IMR-90 (cell line): ENCODE data around the gene MAFB. TPM values are rescaled to one million over a fixed set of nuclear protein-coding genes. Genes with fewer than 3 reads are reported as not detected.

Experiments used
- ATAC-seq: fragments of 200-7000 bp; cut with Tn5 transposase; 2 replicates; pipeline ENCODE4 v1.9.1; 2020; ENCODE audit warnings: low read depth, mild to moderate bottlenecking, moderate library complexity
- BruUV-seq: library from RNA; stranded (reverse); fragments of 400-500 nt; replicated peaks from 2 replicates; lab custom pipeline; 2021; lab: Mats Ljungman, UMichigan
- CTCF ChIA-PET: fragments of 300-600 bp; formaldehyde crosslinking; extraction: SDS; loops from one replicate; lab custom pipeline; 2021; ENCODE audit warnings: antibody characterized with exemption; lab: Yijun Ruan, JAX
- POLR2A ChIA-PET: fragments of 300-600 bp; sonication (Branson Sonifier 250); formaldehyde crosslinking; loops from one replicate; lab custom pipeline; 2022; ENCODE audit warnings: antibody characterized with exemption; ENCODE audit not compliant: unreplicated experiment; lab: Charles Lee
- DNase-seq: peaks from one replicate; pipeline ENCODE4 v3.0.0; 2013
- H2AFZ ChIP-seq: replicated peaks from 2 replicates; pipeline ENCODE3; 2013; ENCODE audit warnings: low read length, mild to moderate bottlenecking; ENCODE audit not compliant: poor library complexity
- H2AK5ac ChIP-seq: 2 replicates; pipeline ENCODE4 v1.6.1; 2013; ENCODE audit warnings: low read depth, low read length, inconsistent platforms
- H2AK9ac ChIP-seq: replicated peaks from 2 replicates; pipeline ENCODE3; 2013; ENCODE audit warnings: mild to moderate bottlenecking, low read depth, low read length, moderate library complexity; ENCODE audit not compliant: poor library complexity
- H2BK120ac ChIP-seq: 2 replicates; pipeline ENCODE4 v1.6.1; 2013; ENCODE audit warnings: low read depth, low read length, inconsistent platforms
- H2BK15ac ChIP-seq: 3 replicates; pipeline ENCODE4 v1.6.1; 2013; ENCODE audit warnings: low read depth, low read length, inconsistent platforms
- H2BK20ac ChIP-seq: 2 replicates; pipeline ENCODE4 v1.6.1; 2013; ENCODE audit warnings: low read depth, mild to moderate bottlenecking, inconsistent platforms, low read length, moderate library complexity
- H2BK5ac ChIP-seq: 2 replicates; pipeline ENCODE4 v1.6.1; 2013; ENCODE audit warnings: mild to moderate bottlenecking, low read depth, low read length, inconsistent platforms; ENCODE audit not compliant: poor library complexity, severe bottlenecking
- H3K14ac ChIP-seq: replicated peaks from 2 replicates; pipeline ENCODE4 v1.6.1; 2013; ENCODE audit warnings: low read depth, low read length, inconsistent platforms
- H3K18ac ChIP-seq: 2 replicates; pipeline ENCODE4 v1.6.1; 2013; ENCODE audit warnings: low read depth, low read length, control low read depth
- H3K23ac ChIP-seq: 2 replicates; pipeline ENCODE4 v1.6.1; 2013; ENCODE audit warnings: low read depth, low read length, inconsistent platforms
- H3K27ac ChIP-seq: 2 replicates; pipeline ENCODE4 v1.5.1; 2013; ENCODE audit warnings: mild to moderate bottlenecking, control low read depth, low read length; ENCODE audit not compliant: insufficient read depth
- H3K27me3 ChIP-seq: 2 replicates; pipeline ENCODE4 v1.6.1; 2013; ENCODE audit warnings: low read length; ENCODE audit not compliant: control insufficient read depth, insufficient read depth
- H3K36me3 ChIP-seq: 2 replicates; pipeline ENCODE4 v1.6.1; 2013; ENCODE audit warnings: low read length, mixed read lengths; ENCODE audit not compliant: control insufficient read depth, insufficient read depth
- H3K4ac ChIP-seq: 2 replicates; pipeline ENCODE4 v1.6.1; 2013; ENCODE audit warnings: low read depth, low read length, inconsistent platforms
- H3K4me1 ChIP-seq: 2 replicates; pipeline ENCODE4 v1.6.1; 2013; ENCODE audit warnings: low read length, mixed read lengths; ENCODE audit not compliant: control insufficient read depth, insufficient read depth
- H3K4me2 ChIP-seq: 2 replicates; pipeline ENCODE4 v1.6.1; 2013; ENCODE audit warnings: low read depth, mild to moderate bottlenecking, control low read depth, low read length, moderate library complexity
- H3K4me3 ChIP-seq: 2 replicates; pipeline ENCODE4 v1.5.1; 2013; ENCODE audit warnings: low read depth, mild to moderate bottlenecking, control low read depth, low read length, moderate library complexity; ENCODE audit not compliant: insufficient read depth
- H3K56ac ChIP-seq: 2 replicates; pipeline ENCODE4 v1.6.1; 2013; ENCODE audit warnings: low read length, inconsistent platforms; ENCODE audit not compliant: insufficient read depth; ENCODE audit errors: extremely low read depth
- H3K79me1 ChIP-seq, 2 experiments: 2 replicates each; pipeline ENCODE4 v1.6.1; 2013; ENCODE audit warnings: low read length in 2 of 2, inconsistent platforms in 1 of 2, low read depth in 1 of 2
- H3K9ac ChIP-seq: 2 replicates; pipeline ENCODE4 v1.6.1; 2013; ENCODE audit warnings: low read depth, low read length, control low read depth
- H3K9me1 ChIP-seq: 2 replicates; pipeline ENCODE4 v1.6.1; 2013; ENCODE audit warnings: low read length, inconsistent platforms; ENCODE audit not compliant: insufficient read depth
- H3K9me3 ChIP-seq: 2 replicates; pipeline ENCODE4 v1.6.1; 2013; ENCODE audit warnings: low read length; ENCODE audit not compliant: control insufficient read depth, insufficient read depth
- H4K20me1 ChIP-seq: 2 replicates; pipeline ENCODE4 v1.6.1; 2013; ENCODE audit warnings: low read length, inconsistent platforms; ENCODE audit not compliant: insufficient read depth
- H4K5ac ChIP-seq: 2 replicates; pipeline ENCODE4 v1.6.1; 2013; ENCODE audit warnings: mild to moderate bottlenecking, low read depth, low read length, control low read depth
- H4K8ac ChIP-seq, 2 experiments: 2 replicates each; pipeline ENCODE4 v1.6.1; 2013; ENCODE audit warnings: low read depth in 2 of 2, low read length in 2 of 2, control low read depth in 1 of 2, inconsistent platforms in 1 of 2
- H4K91ac ChIP-seq: 2 replicates; pipeline ENCODE4 v1.6.1; 2013; ENCODE audit warnings: low read depth, low read length, inconsistent platforms; ENCODE audit not compliant: insufficient read depth
- BHLHE40 ChIP-seq: fragments of 150-350 bp; IDR thresholded peaks from 2 replicates; pipeline ENCODE4 v1.6.1; 2016; ENCODE audit warnings: mild to moderate bottlenecking, low read depth, low read length
- CEBPB ChIP-seq: IDR thresholded peaks from 2 replicates; pipeline ENCODE4 v1.6.1; 2012; ENCODE audit warnings: low read depth, low read length, improper control_type of control experiment
- CHD1 ChIP-seq: IDR thresholded peaks from 2 replicates; pipeline ENCODE4 v1.6.1; 2012; ENCODE audit warnings: low read depth, low read length, improper control_type of control experiment
- CTCF ChIP-seq: conservative IDR thresholded peaks from 2 replicates; pipeline ENCODE4 v1.5.1; 2012; ENCODE audit warnings: mild to moderate bottlenecking, low read depth, low read length, improper control_type of control experiment
- FOS ChIP-seq: fragments of 150-350 bp; IDR thresholded peaks from 2 replicates; pipeline ENCODE4 v1.6.1; 2016; ENCODE audit warnings: low read depth, low read length
- MAFK ChIP-seq: IDR thresholded peaks from 2 replicates; pipeline ENCODE4 v1.6.1; 2012; ENCODE audit warnings: low read depth, low read length, improper control_type of control experiment
- MAZ ChIP-seq: IDR thresholded peaks from 2 replicates; pipeline ENCODE4 v1.6.1; 2012; ENCODE audit warnings: low read depth, mild to moderate bottlenecking, low read length, improper control_type of control experiment, moderate library complexity, borderline replicate concordance
- MXI1 ChIP-seq: IDR thresholded peaks from 2 replicates; pipeline ENCODE4 v1.6.1; 2012; ENCODE audit warnings: low read depth, mild to moderate bottlenecking, low read length, moderate library complexity, borderline replicate concordance
- NFE2L2 ChIP-seq: fragments of 150-350 bp; IDR thresholded peaks from 2 replicates; pipeline ENCODE4 v1.6.1; 2016; ENCODE audit warnings: low read depth, mild to moderate bottlenecking, low read length
- POLR2A ChIP-seq: IDR thresholded peaks from 2 replicates; pipeline ENCODE4 v1.6.1; 2012; ENCODE audit warnings: mild to moderate bottlenecking, low read depth, low read length
- RAD21 ChIP-seq: IDR thresholded peaks from 2 replicates; pipeline ENCODE4 v1.6.1; 2012; ENCODE audit warnings: low read length, improper control_type of control experiment
- RCOR1 ChIP-seq: IDR thresholded peaks from 2 replicates; pipeline ENCODE4 v1.6.1; 2012; ENCODE audit warnings: mild to moderate bottlenecking, low read length, improper control_type of control experiment; ENCODE audit not compliant: insufficient replicate concordance
- RFX5 ChIP-seq: IDR thresholded peaks from 2 replicates; pipeline ENCODE4 v1.8.0; 2012; ENCODE audit warnings: low read depth, mild to moderate bottlenecking, low read length, moderate library complexity
- SMC3 ChIP-seq: fragments of 150-350 bp; IDR thresholded peaks from 2 replicates; pipeline ENCODE4 v1.6.1; 2016; ENCODE audit warnings: low read depth, mild to moderate bottlenecking, antibody characterized with exemption, low read length, moderate library complexity
- USF2 ChIP-seq: fragments of 150-350 bp; IDR thresholded peaks from 2 replicates; pipeline ENCODE4 v1.6.1; 2017; ENCODE audit warnings: mild to moderate bottlenecking, antibody characterized with exemption, low read length, low read depth
- WGBS, 2 experiments: methylation state at CpG; one replicate each; pipeline versions ENCODE4 v1.1.5 to v1.1.7; 2013; ENCODE audit warnings: missing lambda C conversion rate in 2 of 2; ENCODE audit not compliant: insufficient read length in 1 of 2; ENCODE audit errors: extremely low coverage in 2 of 2; 5-methylcytosine and 5-hydroxymethylcytosine counted together
- dilution Hi-C: fragments of 300-500 bp; cut with HindIII; formaldehyde crosslinking; loops from one replicate; pipeline ENCODE4 v1.14.3; 2018; ENCODE audit warnings: low sequenced_read_pairs; ENCODE audit not compliant: unreplicated experiment
- in situ Hi-C: fragments of 300-500 bp; cut with MboI; formaldehyde crosslinking; loops from 3 replicates; pipeline ENCODE4 v1.14.3; 2019; ENCODE audit warnings: low sequenced_read_pairs, inconsistent platforms, mixed read lengths
- intact Hi-C: fragments of 100-400 bp; cut with micrococcal nuclease; formaldehyde crosslinking; loops from 2 replicates; pipeline ENCODE4 v1.10.0; 2022
- polyA plus RNA-seq, 3 experiments: library from polyadenylated mRNA; depleted of rRNA; stranded (reverse); fragments of >200 nt; gene quantifications; 2 replicates each; pipeline ENCODE4 v1.2.3, GENCODE V29; 2012; ENCODE audit warnings: low replicate concordance in 1 of 3
- total RNA-seq: library from RNA; depleted of rRNA; stranded (reverse); fragments of >200 nt; gene quantifications from 2 replicates; pipeline ENCODE4 v1.2.3, GENCODE V29; 2012
- TF ChIP-seq, protein P1 (sequence below): fragments of 150-350 bp; IDR thresholded peaks from 2 replicates; pipeline ENCODE4 v1.6.1; 2016; ENCODE audit warnings: low read depth, mild to moderate bottlenecking, low read length, moderate library complexity, borderline replicate concordance

Gene MAFB
- total and polyA plus RNA-seq, 2 of the 4 experiments (the other 2 are of a cell fraction): 0.07 TPM; not detected in 1

- in situ Hi-C loops (no loop called here), dilution Hi-C loops (no loop called here)
- POLR2A ChIA-PET: no interaction called here
Observed at GRCh38 chr20:40714916-40715315, 25.9 kb upstream of the MAFB start.

More at GRCh38 chr20:40714916-40715315, 25.9 kb upstream of the MAFB start:
- H2AK9ac ChIP-seq: no peak overlapping the region
- WGBS, 2 experiments: no CpG with 5 or more reads among the region's 3 CpGs
- ATAC-seq (no peak), DNase-seq (no peak)
- no peak overlapping the region for H4K5ac ChIP-seq
- no peak overlapping the region for H2BK120ac ChIP-seq
- H2BK15ac ChIP-seq: no peak overlapping the region
- no peak overlapping the region for H3K27ac ChIP-seq
- H3K18ac ChIP-seq: no peak overlapping the region
- H2AK5ac ChIP-seq: no peak overlapping the region
- H4K8ac ChIP-seq: no peak overlapping the region
- no peak overlapping the region for H2AFZ ChIP-seq
- peaks cover under 1% of the 10 kb centered on the region for H3K27me3 ChIP-seq
- no peak overlapping the region for H3K4me2 ChIP-seq
- H3K36me3 ChIP-seq: 0 out of 2 replicates have a peak, but pooled peaks cover 1% of the 10 kb centered on the region
- no peak for TF ChIP-seq NFE2L2
- TF ChIP-seq, protein P1, sequence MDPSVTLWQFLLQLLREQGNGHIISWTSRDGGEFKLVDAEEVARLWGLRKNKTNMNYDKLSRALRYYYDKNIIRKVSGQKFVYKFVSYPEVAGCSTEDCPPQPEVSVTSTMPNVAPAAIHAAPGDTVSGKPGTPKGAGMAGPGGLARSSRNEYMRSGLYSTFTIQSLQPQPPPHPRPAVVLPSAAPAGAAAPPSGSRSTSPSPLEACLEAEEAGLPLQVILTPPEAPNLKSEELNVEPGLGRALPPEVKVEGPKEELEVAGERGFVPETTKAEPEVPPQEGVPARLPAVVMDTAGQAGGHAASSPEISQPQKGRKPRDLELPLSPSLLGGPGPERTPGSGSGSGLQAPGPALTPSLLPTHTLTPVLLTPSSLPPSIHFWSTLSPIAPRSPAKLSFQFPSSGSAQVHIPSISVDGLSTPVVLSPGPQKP: no peak
- no peak for TF ChIP-seq MAZ
- no peak for TF ChIP-seq USF2
- no peak for TF ChIP-seq BHLHE40
- no peak for TF ChIP-seq FOS
- no peak for TF ChIP-seq CEBPB
- TF ChIP-seq RCOR1: no peak
- TF ChIP-seq CTCF: no peak
- no peak for TF ChIP-seq MAFK
- TF ChIP-seq CHD1: no peak
- TF ChIP-seq RFX5: no peak
- TF ChIP-seq RAD21: no peak
- no peak for TF ChIP-seq SMC3
- no peak for TF ChIP-seq MXI1
- no peak for TF ChIP-seq POLR2A
- H4K91ac ChIP-seq: no peak overlapping the region
- intact Hi-C loops: no loop called here
- H2BK5ac ChIP-seq: no peak overlapping the region
- H3K9me3 ChIP-seq: no peaks in the 10 kb centered on the region
- no peaks in the 10 kb centered on the region for H3K79me1 ChIP-seq
- no peaks in the 10 kb centered on the region for H3K9me1 ChIP-seq
- H3K14ac ChIP-seq: no peak overlapping the region
- no TSS peak for BruUV-seq
- H2BK20ac ChIP-seq: no peak overlapping the region
- H3K4me3 ChIP-seq: no peak overlapping the region
- no peak overlapping the region for H3K9ac ChIP-seq
- CTCF ChIA-PET: interaction anchor here (1.0 kb wide), 1 partner anchor 25 kb away, joined by 3 read pairs; no protein-coding TSS in a partner anchor
- no peaks in the 10 kb centered on the region for H4K20me1 ChIP-seq
- no peak overlapping the region for H3K23ac ChIP-seq
- no peak overlapping the region for H3K56ac ChIP-seq
- H3K4me1 ChIP-seq: no peaks in the 10 kb centered on the region
- no peak overlapping the region for H3K4ac ChIP-seq
